Spinal cord (tissue), 10 donors: ENCODE measurements around the gene IPO7. TPM values are rescaled to one million over a fixed set of nuclear protein-coding genes. Genes with fewer than 3 reads are reported as not detected.
A peak's percentile ranks its signal among the peaks of the same experiment; 100 is the strongest.
"Not testable (repeated sequence)": the region's sequence is repeated elsewhere in the genome, so short reads cannot be mapped to it uniquely, and the experiment has no call there.

Source experiments
- DNase-seq, 6 donors: peaks; one replicate each; pipeline versions ENCODE4 v3.0.0 to v3.0.0-alpha.2; 2013 to 2015; ENCODE audit warnings: low spot score in 6 of 6, low read depth in 4 of 6
- H3K27ac ChIP-seq: one replicate; pipeline ENCODE4 v1.5.1; 2013; ENCODE audit warnings: low read depth, low read length, control low read depth
- H3K27me3 ChIP-seq: one replicate; pipeline ENCODE4 v1.6.1; 2013; ENCODE audit warnings: low read length; ENCODE audit not compliant: control insufficient read depth, insufficient read depth
- H3K36me3 ChIP-seq: one replicate; pipeline ENCODE4 v1.6.1; 2013; ENCODE audit warnings: low read length; ENCODE audit not compliant: control insufficient read depth, insufficient read depth
- H3K4me1 ChIP-seq: one replicate; pipeline ENCODE4 v1.6.1; 2013; ENCODE audit warnings: low read length; ENCODE audit not compliant: control insufficient read depth, insufficient read depth
- H3K4me3 ChIP-seq: one replicate; pipeline ENCODE4 v1.5.1; 2013; ENCODE audit warnings: low read depth, low read length, control low read depth
- H3K9me3 ChIP-seq: one replicate; pipeline ENCODE4 v1.6.1; 2013; ENCODE audit warnings: low read length; ENCODE audit not compliant: control insufficient read depth, insufficient read depth
- WGBS: methylation state at CpG from one replicate; pipeline ENCODE4 v1.1.5; 2013; ENCODE audit warnings: missing lambda C conversion rate; ENCODE audit not compliant: insufficient coverage; 5-methylcytosine and 5-hydroxymethylcytosine counted together
- long read RNA-seq, 4 donors: transcript quantifications; one replicate each; lab custom pipeline, GENCODE V29; 2026
- polyA plus RNA-seq, 2 donors: library from polyadenylated mRNA; unstranded; fragments of 120-200 nt; gene quantifications; one replicate each; pipeline ENCODE4 v1.2.1, GENCODE V29; 2013; ENCODE audit not compliant: insufficient read length in 2 of 2
- total RNA-seq, 2 donors: library from RNA; depleted of rRNA in 1 of 2; stranded (reverse); fragments of 120-200 nt in 1 of 2; fragments of >200 nt in 1 of 2; gene quantifications; one replicate each; pipeline versions ENCODE4 v1.2.3 to v1.2.4, GENCODE V29; 2013 to 2014
- donor health status: healthy.

Gene IPO7
- 100 to 1,000 TPM in 1 of 2 donors, 10 to 100 TPM in 1; 92.4 to 181 TPM for total RNA-seq
- polyA plus RNA-seq: 100 to 1,000 TPM in 1 of 2 donors, 10 to 100 TPM in 1; 75.6 to 111 TPM
- long read RNA-seq, donor 1, full-length matches to known transcripts: 10 of 18 reads
- long read RNA-seq, donor 1, partial matches to known transcripts: 8 of 18 reads
- long read RNA-seq, donor 1, other reads (novel, unspliced or antisense): 0 of 18 reads
- long read RNA-seq, donor 2, full-length matches to known transcripts: 8 of 8 reads
- long read RNA-seq, donor 2, partial matches to known transcripts: 0 of 8 reads
- long read RNA-seq, donor 2, other reads (novel, unspliced or antisense): 0 of 8 reads
- long read RNA-seq, donor 3, full-length matches to known transcripts: 2 of 2 reads
- long read RNA-seq, donor 3, partial matches to known transcripts: 0 of 2 reads
- long read RNA-seq, donor 3, other reads (novel, unspliced or antisense): 0 of 2 reads
- long read RNA-seq, donor 4, full-length matches to known transcripts: 5 of 5 reads
- long read RNA-seq, donor 4, partial matches to known transcripts: 0 of 5 reads
- long read RNA-seq, donor 4, other reads (novel, unspliced or antisense): 0 of 5 reads

DNA sequence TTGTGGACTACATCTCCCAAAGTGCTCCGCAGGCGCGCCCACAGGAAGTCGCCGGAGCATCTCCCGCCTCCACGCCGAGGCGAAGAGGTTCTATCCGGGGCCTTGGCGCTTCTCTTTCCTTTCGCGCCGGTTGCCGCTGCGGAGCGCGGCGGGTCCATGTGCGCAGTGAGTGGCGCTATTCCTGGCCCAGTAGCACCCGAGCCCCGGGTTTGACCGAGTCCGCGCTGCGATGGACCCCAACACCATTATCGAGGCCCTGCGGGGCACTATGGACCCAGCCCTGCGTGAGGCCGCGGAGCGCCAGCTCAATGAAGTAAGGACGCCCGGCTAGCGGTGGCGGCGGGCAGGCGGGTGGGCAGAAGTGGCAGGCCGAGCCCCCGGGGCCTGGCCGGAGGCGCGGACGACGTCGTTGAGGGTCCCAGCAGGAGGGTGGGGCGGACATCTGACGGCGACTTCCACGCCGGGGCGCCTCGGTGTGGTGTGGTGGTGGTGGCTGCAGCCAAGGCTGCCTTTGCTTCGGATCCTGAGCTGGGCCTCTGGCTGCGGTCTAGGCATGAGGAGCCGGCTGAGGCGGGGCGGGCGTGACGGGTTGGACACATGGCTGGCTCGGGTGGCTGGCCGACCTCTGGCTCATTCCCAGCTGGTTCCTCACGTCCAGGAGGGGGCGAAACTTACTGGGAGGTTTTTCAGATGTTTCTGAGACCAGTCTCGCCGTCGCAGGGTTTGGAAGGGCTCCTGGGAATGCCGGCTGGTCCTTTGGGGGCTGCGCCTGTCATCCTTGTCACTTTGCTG, at the start of gene IPO7:
Gene IPO7 (plus strand): TSS at position 118 of the 792 bp plus-strand sequence. CDS start 112 bp downstream, at position 230.
- Histone ChIP-seq H3K4me3 (peak within 1 kb of the TSS; percentile 91), H3K4me1 (peaks cover 5% of the 10 kb centered on the region), H3K36me3 (no peaks in the 10 kb centered on the region), H3K27me3 (no peaks in the 10 kb centered on the region), H3K9me3 (no peaks in the 10 kb centered on the region), H3K27ac (peak within 1 kb of the TSS; percentile 92)
- DNase-seq: peak; percentile 76 to 97 (median 84)
- WGBS: under 1% methylated on average over 70 of the region's 70 CpGs

DNA sequence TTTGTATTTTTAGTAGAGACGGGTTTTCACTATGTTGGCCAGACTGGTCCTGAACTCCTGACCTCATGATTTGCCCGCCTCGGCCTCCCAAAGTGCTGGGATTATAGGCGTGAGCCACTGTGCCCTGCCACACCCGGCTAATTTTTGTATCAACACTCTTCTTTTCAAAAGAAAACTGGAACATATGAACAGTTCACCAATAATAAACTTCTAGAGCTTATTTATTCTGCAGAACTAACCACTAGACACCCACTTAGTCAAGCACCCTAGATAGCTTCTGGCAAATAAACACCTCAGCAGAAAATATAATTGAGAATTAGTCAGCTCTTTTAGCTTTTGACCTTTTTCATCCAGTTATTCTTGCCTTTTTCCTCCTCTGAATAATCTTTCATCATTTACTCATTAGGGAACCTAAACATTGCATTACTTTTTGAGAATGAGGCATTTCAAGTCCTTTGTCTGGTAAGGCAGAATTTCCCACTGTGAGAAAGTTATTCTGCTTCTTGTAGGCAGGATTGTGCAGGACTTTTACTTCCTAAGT, 42.7 kb upstream of the IPO7 start:
- H3K9me3 ChIP-seq: no peaks in the 10 kb centered on the region
- no peak for DNase-seq
- no peak overlapping the region for H3K4me3 ChIP-seq
- no peaks in the 10 kb centered on the region for H3K36me3 ChIP-seq
- H3K27me3 ChIP-seq: no peaks in the 10 kb centered on the region
- H3K27ac ChIP-seq: no peak overlapping the region
- no peaks in the 10 kb centered on the region for H3K4me1 ChIP-seq
- WGBS: 86% methylated on average over 4 of the region's 5 CpGs

DNA sequence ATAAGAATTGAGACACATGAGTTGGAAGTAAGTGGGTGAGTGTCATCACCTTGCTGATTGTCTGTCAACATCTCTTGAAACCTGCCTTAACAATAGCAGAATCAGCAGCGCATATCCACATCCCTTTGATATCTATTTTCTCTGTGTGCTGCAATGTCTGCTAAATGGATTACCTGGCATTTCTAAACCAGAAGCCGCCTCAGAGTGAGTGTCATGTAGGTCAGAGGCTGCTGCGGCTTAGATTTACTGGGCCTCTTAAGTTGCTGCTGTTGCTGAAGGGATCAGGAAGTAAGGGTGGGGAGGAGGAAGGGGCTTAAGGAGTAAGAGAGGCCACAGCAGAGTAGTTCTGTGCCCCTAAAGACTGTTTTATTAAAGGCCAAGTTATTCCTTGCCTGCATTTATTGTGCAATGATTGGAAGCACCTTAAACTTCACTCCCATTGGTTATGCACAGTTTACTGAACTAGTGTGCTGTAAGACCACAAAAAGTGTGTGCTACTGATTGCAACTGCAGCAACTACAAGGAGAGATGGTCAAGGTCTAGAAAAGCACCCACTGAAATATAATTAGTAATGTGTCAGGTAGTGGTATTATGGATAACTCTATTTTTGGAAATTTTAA, 40.3 kb upstream of the IPO7 start:
- 61% methylated on average over 2 of the region's 3 CpGs for WGBS
- H3K27me3 ChIP-seq: no peaks in the 10 kb centered on the region
- no peak overlapping the region for H3K4me3 ChIP-seq
- no peaks in the 10 kb centered on the region for H3K36me3 ChIP-seq
- no peaks in the 10 kb centered on the region for H3K4me1 ChIP-seq
- H3K9me3 ChIP-seq: no peaks in the 10 kb centered on the region
- H3K27ac ChIP-seq: no peak overlapping the region
- DNase-seq: no peak

DNA sequence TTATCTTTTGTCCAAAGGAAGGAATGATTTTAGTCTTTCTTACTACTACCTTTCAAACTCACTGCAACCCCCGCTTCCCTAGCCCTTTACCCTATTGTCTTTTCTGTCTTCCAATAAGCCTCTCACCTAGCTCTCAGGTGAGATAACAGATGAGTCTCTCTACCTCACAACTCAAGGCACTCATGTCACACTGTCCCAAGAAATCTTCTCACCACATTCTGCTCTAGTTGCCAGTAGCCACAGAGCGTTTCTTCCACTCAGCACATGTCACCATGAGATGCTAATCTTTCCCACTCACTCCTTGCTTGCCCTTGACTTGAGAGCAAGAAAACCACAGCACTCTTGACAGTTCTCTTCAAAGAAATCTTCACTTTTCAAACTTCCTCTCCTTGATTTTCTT, 37.4 kb upstream of the IPO7 start:
- WGBS: 92% methylated on average over 2 of the region's 2 CpGs

DNA sequence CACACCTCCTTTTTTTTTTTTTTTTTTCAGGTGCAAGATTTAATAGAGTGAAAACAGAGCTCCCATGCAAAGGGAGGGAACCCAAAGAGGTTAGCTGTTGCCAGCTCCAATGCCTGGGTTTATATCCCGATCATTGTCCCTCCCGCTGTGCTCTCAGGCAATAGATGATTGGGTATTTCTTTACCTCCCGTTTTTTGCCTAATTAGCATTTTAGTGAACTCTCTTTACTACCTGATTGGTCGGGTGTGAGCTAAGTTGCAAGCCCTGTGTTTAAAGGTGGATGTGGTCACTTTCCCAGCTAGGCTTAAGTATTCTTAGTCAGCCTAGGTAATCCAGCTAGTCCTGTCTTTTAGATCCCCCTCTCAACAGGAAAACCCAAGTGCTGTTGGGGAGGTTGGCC, 36.7 kb upstream of the IPO7 start:
- H3K9me3 ChIP-seq, H3K36me3 ChIP-seq, H3K27ac ChIP-seq, H3K4me3 ChIP-seq, H3K4me1 ChIP-seq, H3K27me3 ChIP-seq, DNase-seq: not testable (repeated sequence)
- WGBS: no CpG with 5 or more reads among the region's 4 CpGs

More for the DNA sequence above, 37.4 kb upstream of the IPO7 start:
- Histone ChIP-seq H3K4me3 (no peak overlapping the region), H3K27ac (no peak overlapping the region), H3K36me3 (no peaks in the 10 kb centered on the region), H3K27me3 (no peaks in the 10 kb centered on the region), H3K4me1 (no peaks in the 10 kb centered on the region), H3K9me3 (no peaks in the 10 kb centered on the region)
- DNase-seq: no peak

DNA sequence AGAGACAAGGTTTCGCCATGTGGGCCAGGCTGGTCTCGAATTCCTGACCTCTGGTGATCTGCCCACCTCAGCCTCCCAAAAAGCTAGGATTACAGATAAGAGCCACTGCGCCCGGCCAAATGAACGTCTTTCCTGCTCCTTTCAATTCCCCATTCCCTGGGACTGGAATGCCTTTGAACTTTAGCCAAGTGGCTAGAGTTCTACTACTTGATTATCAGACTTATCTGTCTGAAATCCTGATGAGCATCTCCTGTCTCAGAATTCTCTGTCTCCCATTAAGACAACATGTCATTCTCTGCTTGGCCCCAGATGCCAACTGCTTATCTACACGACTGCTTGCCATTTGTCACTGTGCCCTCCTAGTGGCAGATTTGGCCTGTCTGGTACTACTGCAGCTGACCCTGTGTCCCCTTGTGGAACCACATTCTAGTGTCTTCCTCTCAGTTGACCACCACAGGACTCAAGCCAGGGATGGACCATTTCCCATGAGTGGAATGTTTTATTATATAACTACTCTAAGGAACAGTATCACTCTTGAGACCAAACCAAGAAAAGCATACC, 33.1 kb upstream of the IPO7 start:
- Histone ChIP-seq H3K4me3 (no peak overlapping the region), H3K27ac (no peak overlapping the region), H3K4me1 (no peaks in the 10 kb centered on the region), H3K36me3 (no peaks in the 10 kb centered on the region), H3K9me3 (no peaks in the 10 kb centered on the region), H3K27me3 (no peaks in the 10 kb centered on the region)
- WGBS: 82% methylated on average over 6 of the region's 6 CpGs
- no peak for DNase-seq

DNA sequence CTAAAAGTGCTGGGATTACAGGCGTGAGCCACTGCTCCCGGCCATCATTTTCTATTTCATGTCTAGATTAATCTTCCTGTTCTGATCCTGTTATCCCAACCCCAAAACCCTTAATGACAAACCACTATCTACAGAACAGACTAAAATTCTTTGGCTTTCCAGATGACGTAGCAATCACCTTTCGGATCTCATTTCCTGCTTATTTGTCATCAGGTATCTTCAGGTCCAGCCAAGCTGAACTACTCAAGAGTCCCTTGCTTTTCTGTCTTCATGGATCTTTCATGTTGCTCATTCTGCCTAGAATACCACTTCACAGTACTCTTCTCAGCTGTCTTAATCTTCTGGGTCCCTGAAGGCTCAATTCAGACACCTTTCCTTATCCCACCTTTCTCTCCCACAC, 27.4 kb upstream of the IPO7 start:
- no peak overlapping the region for H3K27ac ChIP-seq
- H3K36me3 ChIP-seq: no peaks in the 10 kb centered on the region
- H3K27me3 ChIP-seq: no peaks in the 10 kb centered on the region
- WGBS: 93% methylated on average over 4 of the region's 4 CpGs
- no peaks in the 10 kb centered on the region for H3K9me3 ChIP-seq
- H3K4me3 ChIP-seq: no peak overlapping the region
- H3K4me1 ChIP-seq: no peaks in the 10 kb centered on the region
- no peak for DNase-seq

DNA sequence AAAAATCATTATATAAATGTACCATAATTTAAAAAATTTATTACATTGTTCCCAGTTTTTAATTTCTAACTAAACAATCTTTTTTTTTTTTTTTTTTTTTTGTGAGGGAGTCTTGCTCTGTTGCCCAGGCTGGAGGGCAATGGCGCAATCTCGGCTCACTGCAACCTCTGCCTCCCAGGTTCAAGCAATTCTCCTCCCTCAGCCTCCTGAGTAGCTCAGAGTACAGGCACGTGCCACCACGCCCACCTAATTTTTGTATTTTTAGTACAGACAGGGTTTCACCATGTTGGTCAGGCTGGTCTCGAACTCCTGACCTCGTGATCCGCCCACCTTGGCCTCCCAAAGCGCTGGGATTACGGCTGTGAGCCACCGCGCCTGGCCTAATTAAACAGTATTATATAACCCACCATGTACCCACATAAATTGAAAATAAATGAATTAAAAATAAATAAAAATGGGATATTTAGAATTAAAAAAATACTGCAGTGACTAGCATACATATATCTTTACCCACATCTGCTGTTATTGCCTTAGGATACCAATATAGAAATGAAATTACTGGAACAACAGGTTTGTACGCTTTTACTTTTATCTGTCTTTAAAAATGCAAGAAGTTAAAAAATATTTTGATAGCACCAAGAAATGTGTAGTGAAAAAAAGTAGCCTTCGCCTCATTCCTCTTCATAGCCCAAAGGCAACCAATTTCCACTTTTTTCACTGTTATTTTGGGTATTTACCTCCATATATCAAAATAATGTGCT, 23.4 kb upstream of the IPO7 start:
- not testable (repeated sequence) for H3K36me3 ChIP-seq, H3K9me3 ChIP-seq, H3K27me3 ChIP-seq, H3K27ac ChIP-seq, DNase-seq, H3K4me3 ChIP-seq, H3K4me1 ChIP-seq
- 93% methylated on average over 3 of the region's 13 CpGs for WGBS
